Left ventricle myocardium superior (tissue), 1 donor: ENCODE results near the gene HOXD8. TPM values are rescaled to one million over a fixed set of nuclear protein-coding genes. Genes with fewer than 3 reads are reported as not detected.

Experiments used
- ATAC-seq: fragments of 200-7000 bp; cut with Tn5 transposase; one replicate; pipeline ENCODE4 v1.9.1; 2020; ENCODE audit warnings: mild to moderate bottlenecking, moderate library complexity
- DNase-seq: peaks from one replicate; pipeline ENCODE4 v3.0.0-alpha.2; 2020
- intact Hi-C: fragments of 100-400 bp; cut with micrococcal nuclease; formaldehyde crosslinking; loops from one replicate; pipeline ENCODE4 v1.11.0; 2022
- microRNA-seq: library from miRNA; unstranded; fragments of <30 nt; microRNA quantifications from one replicate; pipeline ENCODE4 v1.2.0, GENCODE V29; 2020; ENCODE audit warnings: borderline number of aligned reads
- total RNA-seq: library from RNA; stranded (reverse); fragmentation: NEBNext Ultra II Directional; extraction: Animal tissue kit (Norgen Biotek cat#: 25700); gene quantifications from one replicate; pipeline ENCODE4 v1.2.1, GENCODE V29; 2021
- donor health status: DM: no; HTN: yes; CAD: no; lungs with severe emphysema.

The HOXD8 gene
- total RNA-seq, 1 donor from 2014 or later: 0.92 TPM

DNA sequence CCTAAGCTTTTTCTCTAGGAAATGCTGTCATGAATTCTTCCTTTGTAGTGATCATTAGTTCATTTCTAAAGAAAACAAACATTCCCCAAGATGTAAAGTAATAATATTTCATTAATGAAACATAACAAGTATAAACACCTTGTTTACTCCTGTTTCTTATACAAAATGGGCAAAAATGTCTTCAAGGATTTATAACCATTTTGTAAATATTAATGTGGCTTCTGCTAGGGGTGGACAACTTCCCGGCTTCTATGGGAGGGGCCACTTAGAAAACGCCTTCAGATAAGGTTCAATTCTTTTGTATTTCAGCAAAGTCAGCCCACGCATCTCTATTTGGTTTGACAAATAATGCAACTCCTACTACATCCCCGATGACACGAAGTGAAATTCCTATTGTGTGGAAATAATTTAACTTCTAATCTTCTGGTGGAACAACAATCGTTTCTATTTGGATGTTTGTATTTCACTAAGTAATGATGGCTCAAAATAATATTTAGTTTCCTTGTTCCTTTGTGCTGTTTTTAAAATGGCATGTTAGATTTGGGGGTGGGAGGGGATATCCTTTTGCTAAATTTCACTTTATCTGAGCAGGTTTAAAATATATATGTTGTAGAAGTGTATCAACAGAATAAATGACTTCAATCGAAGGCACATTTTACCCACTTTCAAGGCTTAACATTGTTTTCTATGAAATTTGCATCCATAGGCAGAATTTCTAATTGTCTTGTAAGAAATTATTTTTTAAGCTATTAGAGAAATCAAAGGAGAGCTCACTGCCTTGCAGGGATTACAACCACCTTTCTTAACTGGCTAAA lies 44.3 kb downstream of the HOXD8 start:
- ATAC-seq (no peak), DNase-seq (no peak)
- intact Hi-C loops: no loop called here

DNA sequence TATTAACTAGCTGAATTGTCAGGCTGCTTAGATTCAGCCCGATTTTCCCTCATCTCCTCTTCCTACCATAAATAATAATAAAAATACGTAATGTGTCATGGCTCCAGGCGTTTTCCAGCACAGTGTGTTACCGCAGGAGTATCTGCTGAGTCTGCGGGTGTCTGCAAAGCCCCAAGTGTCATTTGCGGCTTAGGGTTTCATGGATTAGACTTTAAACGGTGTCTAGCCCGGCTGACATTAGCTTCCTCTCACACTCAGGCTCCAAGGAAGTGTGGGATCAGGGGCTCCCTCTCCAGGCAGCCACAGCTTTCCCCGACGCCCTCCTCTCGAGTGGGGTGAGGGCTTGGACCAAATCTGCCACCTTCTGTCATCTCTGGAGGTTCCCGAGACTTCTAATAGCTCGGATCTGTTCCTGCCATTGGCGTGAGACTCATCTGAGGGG lies 44.9 kb downstream of the HOXD8 start:
- no peak for ATAC-seq
- intact Hi-C loops: no loop called here
- no peak for DNase-seq

DNA sequence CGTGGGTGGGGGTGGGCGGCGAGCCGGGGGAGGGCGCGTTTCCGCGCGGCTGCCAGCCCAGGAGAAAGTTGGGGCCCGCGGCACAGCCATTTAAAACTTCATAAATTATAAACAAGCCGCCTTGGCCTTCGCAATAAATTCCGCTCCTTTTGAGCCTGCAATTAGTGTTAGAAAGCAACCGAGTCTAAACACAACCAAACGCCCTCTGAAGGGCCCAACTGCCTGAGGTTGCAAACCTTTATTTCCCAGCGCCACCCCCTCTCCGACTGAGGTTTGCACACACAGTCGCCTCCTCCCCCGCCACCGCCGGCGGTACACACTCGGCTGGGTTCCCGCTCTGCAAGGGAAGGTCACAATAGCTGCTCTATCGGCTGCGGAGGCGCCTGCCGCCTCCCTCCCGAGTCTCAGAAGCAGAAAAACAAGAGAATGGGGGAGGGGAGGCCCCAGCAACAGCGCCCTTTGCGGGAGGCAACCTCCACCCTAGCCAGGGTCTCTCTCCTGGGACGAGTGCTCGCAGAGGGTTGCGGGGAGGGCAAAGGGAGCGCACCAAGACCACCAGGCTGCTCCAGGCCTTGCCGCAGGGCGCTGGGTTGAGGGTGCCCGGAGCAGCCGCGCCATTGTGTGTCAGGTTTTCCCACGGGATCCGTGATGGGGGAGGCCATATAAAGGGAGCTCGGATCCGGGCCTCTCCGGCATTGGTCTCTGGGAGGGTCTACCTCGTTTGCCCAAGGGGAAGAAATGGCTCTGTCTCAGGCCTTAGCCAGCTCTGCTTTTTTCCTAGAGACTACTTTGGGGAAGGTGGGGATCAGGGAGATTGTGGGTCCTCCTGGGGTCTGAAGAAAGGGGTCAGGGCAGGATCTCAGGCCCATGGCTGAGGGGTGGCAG lies 45.6 kb downstream of the HOXD8 start:
- no peak for ATAC-seq
- DNase-seq: no peak
- intact Hi-C loops: no loop called here

DNA sequence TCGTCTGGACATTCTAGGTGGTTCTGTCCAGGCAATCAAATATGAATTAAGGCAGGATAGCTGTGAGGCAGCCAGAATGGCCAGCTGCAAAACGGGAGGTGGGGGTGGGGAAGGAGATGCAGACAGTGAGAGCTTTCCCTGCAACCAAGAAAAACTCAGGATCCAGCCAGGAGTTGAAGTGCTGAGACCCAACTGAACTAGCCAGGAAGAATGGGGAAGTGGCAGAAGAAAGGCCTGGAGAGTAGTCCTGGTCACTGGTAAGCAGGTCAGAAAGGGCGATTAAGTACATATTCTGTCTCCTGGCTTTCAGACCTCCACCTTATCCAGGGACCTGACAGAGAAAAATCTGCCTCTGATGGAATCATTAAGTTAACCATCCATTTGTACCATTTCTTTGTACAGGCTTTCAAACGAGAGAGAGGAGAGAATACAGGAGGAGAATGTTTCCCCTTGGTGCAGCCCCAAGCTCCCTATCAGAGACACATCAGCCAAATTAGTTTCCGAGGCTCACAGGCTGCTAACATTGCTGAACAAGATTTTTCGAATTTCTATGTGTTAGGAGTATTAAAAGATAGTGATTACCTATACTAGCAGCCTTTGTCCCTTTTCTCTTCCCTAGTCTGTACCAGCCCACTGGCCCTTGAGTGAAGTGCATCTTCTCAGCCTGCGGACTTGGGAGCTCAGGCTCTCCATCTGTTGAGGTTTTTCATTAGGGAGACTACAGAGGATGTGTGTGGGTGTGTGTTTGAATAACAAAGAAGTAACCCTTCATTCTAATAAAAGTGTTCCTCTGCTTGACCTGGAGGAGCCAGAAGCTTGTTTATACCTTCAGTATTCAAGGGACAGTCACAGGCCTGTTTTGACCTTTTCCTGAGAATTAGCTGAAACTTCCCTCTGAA lies 46.5 kb downstream of the HOXD8 start:
- ATAC-seq (no peak), DNase-seq (no peak)
- intact Hi-C loops: no loop called here

DNA sequence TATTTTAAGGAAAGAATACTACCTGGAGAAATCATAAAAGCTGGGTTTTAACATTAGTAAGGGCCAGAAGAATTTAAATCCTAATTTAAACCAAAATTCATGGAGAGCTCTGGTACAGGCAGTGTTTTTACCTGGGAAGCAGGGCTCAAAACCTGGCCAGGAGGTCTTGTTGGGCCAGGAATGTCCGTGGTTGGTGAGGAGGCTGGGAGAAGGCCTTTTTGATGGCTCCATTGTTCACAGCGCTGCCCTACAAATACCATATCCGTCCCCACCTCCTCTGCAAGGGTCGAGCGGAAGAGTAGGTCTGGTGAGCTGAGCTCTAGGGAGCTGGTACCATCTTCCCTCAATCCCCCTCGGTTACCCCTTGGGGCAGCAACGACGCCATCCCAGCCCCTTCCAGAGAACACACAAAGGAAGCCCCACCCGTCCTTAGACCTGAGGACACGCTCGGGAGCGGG lies 48.1 kb downstream of the HOXD8 start:
- intact Hi-C loops: no loop called here
- ATAC-seq (no peak), DNase-seq (no peak)

DNA sequence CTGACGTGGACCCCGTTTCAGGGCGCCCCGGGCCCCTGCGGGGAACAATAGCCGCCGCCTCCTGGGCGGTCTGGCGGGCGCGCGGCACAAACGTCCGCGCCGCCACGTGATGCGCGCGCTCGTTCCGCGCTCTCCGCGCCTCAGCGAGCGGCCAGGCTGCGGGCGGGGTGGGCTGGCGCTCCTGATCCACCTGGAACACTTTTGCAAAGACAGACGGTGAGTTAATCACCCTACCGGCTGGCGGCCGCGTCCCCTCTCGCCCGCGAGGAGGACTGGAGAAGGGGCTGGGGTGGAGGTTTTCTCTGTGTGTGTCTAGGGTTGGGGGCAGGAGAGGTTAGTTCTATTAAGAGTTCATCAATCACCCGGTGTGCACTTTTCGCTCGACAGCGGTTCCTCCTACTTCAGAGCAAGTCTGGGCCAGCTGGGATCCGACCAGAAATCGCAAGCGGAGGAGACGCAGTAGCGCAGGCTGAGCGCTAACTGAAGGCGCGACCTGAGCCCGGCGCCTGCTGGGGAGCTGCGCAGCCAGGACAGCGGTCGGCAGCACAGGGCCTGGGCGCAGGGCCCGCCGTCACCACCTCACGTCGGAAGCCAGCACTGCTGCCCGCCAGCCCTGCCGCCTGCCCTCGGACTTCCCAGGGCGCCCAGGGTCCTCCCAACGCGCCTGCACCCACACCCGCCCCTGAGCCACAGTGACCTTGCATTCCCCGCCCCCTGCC lies 48.7 kb downstream of the HOXD8 start:
- ATAC-seq: no peak
- DNase-seq: no peak
- intact Hi-C loops: no loop called here

DNA sequence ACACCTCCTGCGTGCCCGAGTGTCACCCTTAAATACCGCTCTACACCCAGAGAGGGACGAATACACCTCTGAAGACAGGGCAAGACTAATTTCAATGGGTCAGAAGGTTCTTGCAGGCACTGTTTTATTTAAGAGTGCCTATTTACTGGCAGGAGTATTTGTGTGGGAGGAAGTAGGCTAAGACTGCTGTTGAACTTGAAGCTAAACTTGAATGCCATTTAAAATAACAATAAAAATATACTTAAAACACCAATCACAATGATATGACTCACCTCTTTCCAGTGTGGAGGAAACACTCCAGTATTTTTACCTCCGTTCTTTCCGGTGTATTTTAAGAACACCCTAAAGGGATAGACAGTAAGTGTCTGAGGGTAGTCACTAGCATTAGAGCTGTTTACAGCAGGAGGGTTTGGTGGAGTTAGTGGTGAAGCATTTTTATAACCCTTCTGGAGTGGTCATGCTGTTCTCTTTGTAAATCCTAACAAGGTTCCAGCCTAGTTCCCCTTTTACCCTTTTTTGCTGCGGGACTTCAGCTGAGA lies 49.3 kb downstream of the HOXD8 start:
- no peak for DNase-seq
- ATAC-seq: no peak
- intact Hi-C loops: no loop called here

DNA sequence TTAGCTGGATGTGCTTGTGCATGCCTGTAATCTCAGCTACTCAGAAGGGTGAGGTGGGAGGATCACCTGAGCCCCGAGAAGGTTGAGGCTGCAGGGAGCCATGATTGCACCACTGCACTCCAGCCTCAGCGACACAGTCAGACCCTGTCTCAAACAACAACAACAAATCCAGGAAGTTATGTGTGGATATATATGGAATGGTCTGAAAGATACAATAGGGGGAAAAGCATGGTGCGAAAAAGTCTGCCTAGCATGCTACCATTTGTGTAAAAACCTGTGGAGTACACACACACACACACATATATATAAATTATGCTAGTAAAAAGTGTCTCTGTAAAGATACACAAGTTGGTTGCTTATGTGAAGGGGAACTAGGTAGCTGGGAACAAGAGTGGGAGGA lies 52.0 kb downstream of the HOXD8 start:
- intact Hi-C loops: no loop called here
- DNase-seq (no peak), ATAC-seq (no peak)

Small RNA genes lying within 50 kb of the gene (microRNA-seq; reads per million reads assigned to microRNA genes)
- 1,703 reads per million, percentile 83 among the genes with 10 or more reads in this experiment for gene MIR10B

Other genes with a start within 250 kb of the HOXD8 start
- 37.2 TPM for gene LNPK, start 127.4 kb upstream of the HOXD8 start, total RNA-seq
- gene EVX2, start 45.7 kb upstream of the HOXD8 start, total RNA-seq: not detected
- not detected for gene HOXD13, start 37.0 kb upstream of the HOXD8 start, total RNA-seq
- gene HOXD12, start 29.9 kb upstream of the HOXD8 start, total RNA-seq: not detected
- not detected for gene HOXD11, start 22.4 kb upstream of the HOXD8 start, total RNA-seq
- not detected for gene HOXD10, start 12.9 kb upstream of the HOXD8 start, total RNA-seq
- not detected for gene HOXD9, start 7.0 kb upstream of the HOXD8 start, total RNA-seq
- 0.22 TPM for gene HOXD4, start 21.8 kb downstream of the HOXD8 start, total RNA-seq
- gene HOXD3, start 27.6 kb downstream of the HOXD8 start, total RNA-seq: 0.27 TPM
- not detected for gene HOXD1, start 59.0 kb downstream of the HOXD8 start, total RNA-seq
- gene MTX2, start 139.7 kb downstream of the HOXD8 start, total RNA-seq: 55.4 TPM